Mesodermal cell (in vitro differentiated cells): Measurements from ENCODE around the gene CPT1A.

Experiments used
- H3K27ac ChIP-seq: 2 replicates; pipeline ENCODE4 v1.7.0; 2013; ENCODE audit warnings: mild to moderate bottlenecking, low read depth, low read length, moderate library complexity; ENCODE audit not compliant: severe bottlenecking
- H3K36me3 ChIP-seq: 2 replicates; pipeline ENCODE4 v1.7.1; 2013; ENCODE audit warnings: mild to moderate bottlenecking, low read length, moderate library complexity; ENCODE audit not compliant: control insufficient read depth, insufficient read depth
- H3K4me1 ChIP-seq: one replicate; pipeline ENCODE4 v1.7.1; 2013; ENCODE audit warnings: mild to moderate bottlenecking, low read length; ENCODE audit not compliant: insufficient read depth, control insufficient read depth, poor library complexity, severe bottlenecking
- H3K4me3 ChIP-seq: 2 replicates; pipeline ENCODE4 v1.7.0; 2013; ENCODE audit warnings: low read length, control low read depth, mild to moderate bottlenecking; ENCODE audit not compliant: insufficient read depth, poor library complexity, severe bottlenecking; ENCODE audit errors: extremely low read depth
- H3K9me3 ChIP-seq: 2 replicates; pipeline ENCODE4 v1.7.1; 2013; ENCODE audit warnings: mild to moderate bottlenecking, low read length, moderate library complexity; ENCODE audit not compliant: control insufficient read depth
- WGBS, 2 experiments: methylation state at CpG; one replicate each; pipeline ENCODE4 v1.1.5; 2013; ENCODE audit warnings: missing lambda C conversion rate in 2 of 2; ENCODE audit not compliant: insufficient coverage in 2 of 2; 5-methylcytosine and 5-hydroxymethylcytosine counted together

The CPT1A gene

GRCh38 chr11:68852628-68853027 is 10.9 kb upstream of the CPT1A start:
- no peak overlapping the region for H3K4me3 ChIP-seq
- WGBS, 2 experiments: 79 to 80% methylated on average over 7 to 8 of the region's 8 CpGs
- H3K27ac ChIP-seq: no peak overlapping the region
- H3K36me3 ChIP-seq: no peaks in the 10 kb centered on the region
- H3K9me3 ChIP-seq: no peaks in the 10 kb centered on the region
- H3K4me1 ChIP-seq: peaks cover 6% of the 10 kb centered on the region

- Histone ChIP-seq H3K36me3 (no peaks in the 10 kb centered on the region), H3K4me3 (no peak overlapping the region), H3K9me3 (no peaks in the 10 kb centered on the region), H3K4me1 (peaks cover 3% of the 10 kb centered on the region), H3K27ac (no peak overlapping the region)
- 86 to 87% methylated on average over 7 to 14 of the region's 15 CpGs for WGBS, 2 experiments
Observed at GRCh38 chr11:68848429-68848828, 6.7 kb upstream of the CPT1A start.

DNA sequence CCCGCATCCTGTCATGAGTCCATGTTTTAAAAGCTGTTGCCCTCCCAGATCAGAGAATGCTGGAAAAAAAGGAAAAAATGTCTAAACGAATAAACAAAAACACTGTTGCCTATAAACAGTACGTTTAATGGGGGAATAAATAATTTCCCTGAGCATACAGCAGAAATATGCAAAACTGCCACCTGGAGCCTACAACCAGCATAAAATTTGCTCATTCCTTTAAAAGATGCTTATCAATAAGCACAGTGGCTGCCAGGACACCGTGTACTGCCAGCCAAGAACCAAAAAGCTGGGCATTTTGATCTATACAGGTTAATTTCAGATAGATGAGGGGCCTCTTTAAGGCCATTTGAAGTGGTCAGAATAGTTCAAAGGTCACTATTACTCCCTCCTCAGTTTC is 5.7 kb upstream of the CPT1A start:
- peaks cover 5% of the 10 kb centered on the region for H3K4me1 ChIP-seq
- H3K9me3 ChIP-seq: no peaks in the 10 kb centered on the region
- H3K36me3 ChIP-seq: no peaks in the 10 kb centered on the region
- H3K27ac ChIP-seq: no peak overlapping the region
- 94% methylated on average over 2 to 3 of the region's 4 CpGs for WGBS, 2 experiments
- no peak overlapping the region for H3K4me3 ChIP-seq

- 79 to 86% methylated on average over 17 to 18 of the region's 18 CpGs for WGBS, 2 experiments
- Histone ChIP-seq H3K9me3 (no peaks in the 10 kb centered on the region), H3K36me3 (no peaks in the 10 kb centered on the region), H3K4me3 (no peak overlapping the region), H3K27ac (no peak overlapping the region), H3K4me1 (peaks cover 7% of the 10 kb centered on the region)
Observed at GRCh38 chr11:68845351-68846002, 3.8 kb upstream of the CPT1A start.

DNA sequence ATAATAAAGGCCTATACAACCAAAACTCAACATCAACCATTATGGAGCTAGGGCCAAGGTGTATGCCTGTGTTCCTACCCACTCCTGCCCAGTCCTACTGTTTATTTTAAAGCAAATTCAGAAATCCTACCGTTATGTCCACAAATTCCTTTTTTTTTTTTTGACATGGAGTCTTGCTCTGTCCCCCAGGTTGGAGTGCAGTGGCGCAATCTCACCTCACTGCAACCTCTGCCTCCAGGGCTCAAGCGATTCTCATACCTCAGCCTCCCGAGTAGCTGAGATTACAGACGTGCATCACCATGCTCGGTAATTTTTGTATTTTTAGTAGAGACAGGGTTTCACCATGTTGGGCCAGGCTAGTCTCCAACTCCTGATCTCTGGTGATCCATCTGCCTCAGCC is 3.1 kb upstream of the CPT1A start:
- Histone ChIP-seq H3K9me3 (no peaks in the 10 kb centered on the region), H3K4me3 (no peak overlapping the region), H3K27ac (no peak overlapping the region), H3K4me1 (peaks cover 10% of the 10 kb centered on the region), H3K36me3 (no peaks in the 10 kb centered on the region)
- WGBS, 2 experiments: 79 to 86% methylated on average over 5 to 6 of the region's 6 CpGs

DNA sequence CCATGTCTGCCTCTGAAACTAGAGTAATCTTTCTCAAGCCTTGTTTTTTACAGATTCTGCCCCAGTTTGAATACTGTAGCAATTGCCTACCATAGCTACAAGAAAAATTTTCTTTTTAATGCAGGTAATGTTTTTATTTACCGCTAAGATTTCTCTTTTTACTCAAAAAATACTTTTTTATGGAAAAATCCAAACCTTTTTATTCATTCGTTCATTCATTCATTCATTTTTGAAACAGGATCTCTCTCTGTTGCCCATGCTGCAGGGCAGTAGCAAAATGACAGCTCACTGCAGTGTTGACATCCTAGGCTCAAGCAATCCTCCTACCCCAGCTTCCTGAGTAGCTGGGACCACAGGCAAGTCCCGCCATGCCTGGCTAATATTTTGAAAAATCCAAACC is 2.7 kb upstream of the CPT1A start:
- Histone ChIP-seq H3K27ac (no peak overlapping the region), H3K4me1 (peaks cover 10% of the 10 kb centered on the region), H3K36me3 (no peaks in the 10 kb centered on the region), H3K4me3 (no peak overlapping the region), H3K9me3 (no peaks in the 10 kb centered on the region)
- WGBS, 2 experiments: 27 to 61% methylated on average over 1 to 2 of the region's 3 CpGs

- WGBS, 2 experiments: 1 to 2% methylated on average over 49 to 54 of the region's 54 CpGs
- Histone ChIP-seq H3K4me3 (peak overlapping the region; percentile 5), H3K4me1 (peaks cover 10% of the 10 kb centered on the region)
Observed at GRCh38 chr11:68843703-68844312, 2.1 kb upstream of the CPT1A start.

DNA sequence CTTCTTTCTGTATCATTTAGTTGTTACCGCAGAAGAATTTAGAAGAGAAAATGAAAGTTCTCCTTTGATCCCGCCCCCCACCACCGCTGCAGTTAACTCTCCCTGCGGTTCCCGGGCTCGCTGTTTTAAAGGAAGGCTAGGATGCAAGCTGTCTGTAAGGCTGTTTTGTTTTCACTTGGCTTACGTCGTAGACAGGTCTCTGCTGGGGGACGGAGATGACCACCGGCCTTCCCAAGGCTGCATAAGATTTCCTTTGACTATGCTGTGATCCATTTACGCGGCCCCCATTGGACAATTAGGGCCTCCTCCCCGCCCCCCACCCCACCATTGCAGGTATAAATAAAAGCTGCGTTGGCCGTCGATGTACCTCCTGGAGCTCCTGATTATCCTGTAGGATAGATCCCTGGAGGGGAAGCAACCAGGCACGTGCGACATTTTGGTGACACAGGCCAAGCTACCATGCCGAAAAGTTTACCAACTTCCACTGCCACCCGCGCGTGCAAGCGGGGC is 1.4 kb upstream of the CPT1A start:
- Histone ChIP-seq H3K4me3 (no peak overlapping the region), H3K9me3 (no peaks in the 10 kb centered on the region), H3K27ac (no peak overlapping the region), H3K36me3 (no peaks in the 10 kb centered on the region), H3K4me1 (peaks cover 10% of the 10 kb centered on the region)
- 4 to 7% methylated on average over 11 to 17 of the region's 23 CpGs for WGBS, 2 experiments

More at GRCh38 chr11:68843703-68844312, 2.1 kb upstream of the CPT1A start:
- Histone ChIP-seq H3K9me3 (no peaks in the 10 kb centered on the region), H3K27ac (no peak overlapping the region), H3K36me3 (no peaks in the 10 kb centered on the region)

GRCh38 chr11:68842427-68843051 is 823 bp upstream of the CPT1A start:
- H3K36me3 ChIP-seq: no peaks in the 10 kb centered on the region
- WGBS, 2 experiments: 35 to 51% methylated on average over 13 to 18 of the region's 25 CpGs
- no peaks in the 10 kb centered on the region for H3K9me3 ChIP-seq
- H3K4me1 ChIP-seq: peaks cover 10% of the 10 kb centered on the region
- H3K4me3 ChIP-seq: no peak overlapping the region
- no peak overlapping the region for H3K27ac ChIP-seq

GRCh38 chr11:68840661-68841653 is 759 bp downstream of the CPT1A start:
- WGBS, 2 experiments: 0 to 2% methylated on average over 57 to 79 of the region's 90 CpGs
- Histone ChIP-seq H3K36me3 (no peaks in the 10 kb centered on the region), H3K9me3 (no peaks in the 10 kb centered on the region), H3K4me3 (peak overlapping the region; percentile 18), H3K27ac (no peak overlapping the region), H3K4me1 (peaks cover 10% of the 10 kb centered on the region)
